Adipose tissue (tissue), 3 donors: Measurements from ENCODE around the gene EDN3. TPM values are rescaled to one million over a fixed set of nuclear protein-coding genes. Genes with fewer than 3 reads are reported as not detected.
"Not testable (repeated sequence)": the region's sequence is repeated elsewhere in the genome, so short reads cannot be mapped to it uniquely, and the experiment has no call there.

Experiments
- H3K27ac ChIP-seq: one replicate; pipeline ENCODE4 v1.5.1; 2013; ENCODE audit warnings: low read depth, low read length
- WGBS, 3 donors: extraction: QIAGEN DNeasy Blood & Tissue Kit; methylation state at CpG; one replicate each; pipeline ENCODE4 v1.1.7; 2013; 5-methylcytosine and 5-hydroxymethylcytosine counted together
- polyA plus RNA-seq, 3 donors: library from polyadenylated mRNA; stranded (reverse); fragments of 200-250 nt; gene quantifications; one replicate each; pipeline ENCODE4 v1.2.3, GENCODE V29; 2013
- donor health status: healthy with polysubstance abuse.
- donor health status: Bipolar disorder and iron deficiency.
- donor health status: healthy.

EDN3 gene
- polyA plus RNA-seq, 3 donors: 0.07 to 7.9 TPM; not detected in 1

DNA sequence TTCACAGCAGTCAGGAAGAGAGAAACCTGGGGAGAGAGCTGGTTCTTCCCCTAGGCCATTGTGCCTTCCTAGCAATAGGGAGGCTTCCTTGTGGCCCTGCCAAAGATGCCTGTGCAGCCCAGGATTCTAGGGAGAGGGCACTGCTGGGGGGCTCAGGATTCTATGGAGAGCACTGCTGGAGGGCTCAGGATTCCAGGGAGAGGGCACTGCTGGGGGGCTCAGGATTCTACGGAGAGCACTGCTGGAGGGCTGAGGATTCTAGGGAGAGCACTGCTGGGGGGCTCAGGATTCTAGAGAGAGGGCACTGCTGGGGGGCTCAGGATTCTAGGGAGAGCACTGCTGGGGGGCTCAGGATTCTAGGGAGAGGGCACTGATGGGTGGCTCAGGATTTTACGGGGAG lies 25.8 kb downstream of the EDN3 start:
- H3K27ac ChIP-seq: no peak overlapping the region
- 85 to 94% (median 90%) methylated on average over 2 of the region's 2 CpGs for WGBS, 3 donors

DNA sequence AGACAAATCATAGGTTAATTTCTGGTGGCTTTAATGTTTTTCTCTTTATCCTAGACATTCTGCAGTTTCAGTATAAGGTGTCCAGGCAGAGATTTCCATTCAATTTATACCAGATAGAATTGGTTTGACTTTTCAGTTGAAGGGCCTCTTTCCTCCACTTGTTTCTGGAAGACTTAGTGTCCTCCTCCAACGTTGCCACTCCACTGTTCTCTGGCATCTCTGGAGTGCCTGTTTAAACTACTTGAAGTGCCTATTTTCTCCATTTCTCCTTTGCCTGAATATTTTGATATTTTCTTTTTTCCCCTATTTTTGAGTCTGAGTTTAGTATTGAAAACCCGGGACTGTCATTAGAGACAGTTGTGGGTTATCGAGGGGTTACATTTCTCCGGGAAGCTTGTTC lies 27.7 kb downstream of the EDN3 start:
- WGBS, 3 donors: 85 to 93% (median 86%) methylated on average over 4 of the region's 4 CpGs

DNA sequence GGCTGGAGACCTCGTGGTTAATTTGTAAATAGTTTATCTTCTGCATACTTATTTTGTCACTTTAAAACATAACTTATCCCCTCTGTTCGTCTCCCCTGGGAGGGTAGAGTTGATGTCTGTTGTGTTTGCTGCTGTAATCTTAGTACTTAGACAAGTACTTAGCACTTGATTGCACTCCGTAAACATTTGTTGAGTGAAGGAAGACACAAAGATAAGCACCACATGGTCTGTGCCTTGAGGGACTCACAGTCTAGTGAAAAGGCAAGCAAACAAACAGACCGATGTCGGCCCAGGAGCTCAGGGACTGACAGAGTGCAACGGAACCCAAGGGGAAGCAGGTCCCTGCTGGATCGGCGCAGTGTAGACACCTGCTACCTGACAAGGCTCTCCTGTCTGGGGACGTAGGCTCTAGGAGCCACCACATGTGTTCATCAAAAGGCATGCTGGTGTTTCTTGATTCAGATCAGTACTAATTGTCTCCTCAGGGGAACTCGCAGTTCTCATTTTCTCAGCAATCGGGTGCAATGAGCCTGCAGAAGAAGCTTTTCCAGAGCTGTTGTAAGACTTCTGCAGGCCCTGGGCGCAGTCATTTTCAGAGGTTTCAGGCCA lies 31.4 kb downstream of the EDN3 start:
- WGBS, 3 donors: 64 to 71% (median 71%) methylated on average over 12 of the region's 12 CpGs
- H3K27ac ChIP-seq: no peak overlapping the region

More for the DNA sequence above, 27.7 kb downstream of the EDN3 start:
- no peak overlapping the region for H3K27ac ChIP-seq

DNA sequence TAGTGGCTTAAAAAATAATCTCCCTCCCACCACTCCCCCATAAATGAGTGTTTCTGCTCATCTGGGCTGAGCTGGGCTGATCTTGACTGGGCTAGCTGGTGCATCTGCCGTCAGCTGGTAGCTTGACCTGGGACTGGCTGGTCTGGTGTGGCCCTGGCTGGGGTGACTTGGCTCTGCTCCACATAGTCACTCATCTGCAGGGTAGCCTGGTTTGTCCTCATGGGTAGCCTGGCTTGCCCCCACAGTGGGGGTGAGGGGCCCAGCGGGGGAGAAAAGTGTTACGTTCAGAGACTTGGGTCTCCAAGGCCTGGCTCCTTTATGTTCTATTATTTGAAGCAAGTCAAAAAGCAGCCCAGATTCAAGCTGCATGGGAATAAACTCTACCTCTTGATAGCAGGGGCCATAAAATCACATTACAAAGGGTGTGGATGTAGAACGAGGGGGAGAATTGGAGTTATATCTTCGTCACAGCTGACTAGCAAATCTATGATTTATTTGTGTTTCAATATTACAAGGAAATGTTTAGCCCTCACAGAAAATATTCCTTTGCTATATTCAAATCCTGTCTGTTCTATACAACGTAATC lies 32.9 kb downstream of the EDN3 start:
- 61 to 89% (median 87%) methylated on average over 6 of the region's 6 CpGs for WGBS, 3 donors
- H3K27ac ChIP-seq: no peak overlapping the region

DNA sequence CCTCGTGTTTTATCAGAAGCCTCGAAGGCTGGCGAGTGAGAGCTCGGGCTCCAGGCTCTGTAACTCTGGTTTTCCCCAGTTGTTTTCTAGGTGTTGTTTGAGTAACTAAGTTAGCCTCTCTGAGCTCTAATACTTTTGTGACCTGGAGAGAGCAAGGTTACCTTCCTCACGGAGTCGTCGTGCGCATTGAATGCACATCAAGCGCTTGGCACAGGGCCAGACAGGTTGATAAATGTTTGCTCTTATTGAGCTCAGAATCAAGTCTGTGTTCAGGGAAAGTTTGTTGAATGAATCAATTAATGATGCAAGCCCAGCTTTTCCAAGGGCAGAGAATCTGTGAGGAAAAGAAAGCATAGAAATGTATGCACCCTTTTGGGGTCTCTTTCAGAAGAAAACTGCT lies 33.5 kb downstream of the EDN3 start:
- 42 to 78% (median 74%) methylated on average over 9 of the region's 9 CpGs for WGBS, 3 donors
- no peak overlapping the region for H3K27ac ChIP-seq

DNA sequence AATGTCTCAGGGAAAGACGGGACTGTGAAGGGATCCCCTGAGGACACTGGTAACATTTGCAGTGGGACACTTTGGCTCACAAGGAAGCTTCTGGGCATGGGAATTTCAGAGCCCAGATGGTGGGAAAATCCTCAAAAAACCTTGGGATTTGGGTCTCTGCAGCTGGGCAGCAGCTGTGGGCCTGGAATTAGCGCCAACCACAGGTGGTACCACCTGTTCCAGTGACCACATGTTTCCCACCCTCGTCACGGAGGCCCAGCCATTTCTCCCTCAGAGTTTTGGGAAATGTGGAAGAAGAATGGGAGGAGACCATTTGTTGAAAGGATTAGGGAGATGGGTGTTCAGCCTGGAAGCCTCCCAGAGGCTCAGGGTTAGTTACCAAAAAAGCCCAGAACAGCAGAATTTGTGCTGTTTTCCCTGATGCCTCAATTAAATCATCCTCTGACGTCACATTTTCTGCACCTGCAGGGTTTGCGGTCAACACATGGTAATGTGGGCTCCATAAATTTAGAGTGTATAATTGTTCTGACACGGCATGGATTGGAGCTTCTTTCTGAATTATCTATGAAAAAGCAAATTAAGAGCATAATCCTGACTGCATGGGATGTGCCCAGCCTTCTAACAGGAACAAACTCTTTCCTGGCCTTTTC lies 34.4 kb downstream of the EDN3 start:
- no peak overlapping the region for H3K27ac ChIP-seq
- 77 to 81% (median 78%) methylated on average over 7 of the region's 7 CpGs for WGBS, 3 donors

DNA sequence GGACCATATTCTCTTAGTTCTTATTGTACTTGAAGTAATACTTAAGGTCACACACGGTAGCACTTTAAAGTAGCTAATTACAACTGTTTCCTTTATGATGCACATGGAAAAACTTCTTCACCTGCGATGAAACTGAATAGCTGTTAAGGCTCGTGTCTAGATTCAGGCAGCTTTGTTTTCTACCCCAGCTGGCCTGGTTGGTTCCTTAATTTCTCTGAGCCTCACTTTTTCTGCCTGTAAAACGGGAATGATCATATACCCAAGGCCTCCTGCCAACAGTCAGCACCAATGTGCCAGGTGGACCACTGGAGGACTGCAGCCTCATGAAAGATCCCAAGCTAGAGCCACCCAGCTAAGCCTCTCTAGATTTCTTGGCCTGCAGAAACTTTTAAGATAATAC lies 35.0 kb downstream of the EDN3 start:
- 79 to 85% (median 82%) methylated on average over 4 of the region's 4 CpGs for WGBS, 3 donors
- no peak overlapping the region for H3K27ac ChIP-seq

DNA sequence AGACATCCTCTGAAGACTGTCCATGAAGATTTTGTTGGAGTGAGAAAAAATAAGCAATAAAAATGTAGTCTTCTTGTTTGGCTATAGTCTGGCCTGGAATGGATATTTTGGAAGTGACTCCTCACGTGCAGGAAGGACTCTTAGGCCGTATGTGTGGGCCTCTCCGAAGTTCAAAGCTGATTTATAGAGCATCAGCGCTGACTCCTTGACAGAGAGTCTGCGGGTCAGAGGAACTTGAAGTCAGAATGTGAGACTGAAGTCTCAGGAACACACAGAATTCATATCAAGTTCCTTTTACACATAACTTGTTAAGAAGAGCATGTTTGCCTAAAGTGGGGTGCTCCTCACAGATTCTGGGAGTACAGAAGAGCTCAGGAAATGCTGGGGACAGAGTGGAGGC lies 36.1 kb downstream of the EDN3 start:
- whole genome bisulfite sequencing, 3 donors: 52 to 89% (median 59%) methylated on average over 5 of the region's 5 CpGs
- no peak overlapping the region for H3K27ac ChIP-seq

DNA sequence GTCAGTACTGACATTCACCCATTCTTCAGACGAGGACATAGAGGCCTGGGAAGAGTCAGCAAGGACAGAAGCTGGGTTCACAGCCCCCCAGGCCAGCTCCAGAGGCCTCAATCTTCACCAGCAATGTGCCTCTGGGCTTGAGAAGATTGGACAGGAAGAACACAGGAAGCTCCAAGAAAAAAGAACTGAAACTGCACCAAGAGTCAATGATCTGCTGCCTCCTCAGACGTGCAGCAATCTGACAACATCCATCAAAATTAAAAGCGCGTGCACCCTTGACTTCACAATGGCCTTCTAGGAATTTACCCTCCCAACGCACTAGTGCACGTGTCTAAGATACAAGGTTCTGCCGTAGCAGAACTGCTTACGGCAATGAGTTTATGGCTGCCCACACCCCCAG lies 38.0 kb downstream of the EDN3 start:
- WGBS, 3 donors: 47 to 88% (median 74%) methylated on average over 2 to 5 of the region's 8 CpGs
- not testable (repeated sequence) for H3K27ac ChIP-seq

DNA sequence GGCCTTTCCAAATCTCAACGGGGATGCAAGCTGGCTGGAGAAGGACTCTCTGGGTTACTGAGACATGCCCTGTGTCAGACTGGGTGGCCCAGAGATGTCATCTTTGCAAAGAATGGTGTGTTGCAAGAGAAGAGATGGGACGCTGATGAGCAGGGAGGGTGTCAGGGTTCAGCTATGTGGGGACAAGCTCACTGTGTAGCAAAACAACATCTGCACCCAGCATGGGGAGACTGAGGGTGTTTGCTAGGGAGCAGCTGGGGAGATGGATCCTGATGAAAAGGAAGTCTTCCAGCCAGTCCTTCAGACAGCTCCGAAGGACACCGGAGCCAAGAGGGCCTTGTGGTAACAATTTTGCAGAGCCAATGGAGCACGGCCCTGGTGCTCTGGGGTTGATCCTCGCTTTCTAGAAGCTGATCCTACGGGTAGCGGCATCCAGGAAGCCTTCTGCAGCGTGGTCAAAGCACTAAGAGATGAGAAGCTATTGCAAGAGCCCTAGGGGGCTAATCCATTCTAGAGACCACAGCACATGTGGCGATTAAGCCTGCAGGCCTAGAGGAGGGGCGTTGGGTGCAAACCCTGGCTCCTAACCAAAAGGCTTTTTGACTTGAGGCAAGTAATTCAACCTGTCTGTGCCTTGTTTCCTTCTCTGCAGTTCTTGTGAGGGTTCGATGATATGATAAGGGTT lies 39.9 kb downstream of the EDN3 start:
- WGBS, 3 donors: 73 to 82% (median 81%) methylated on average over 12 of the region's 12 CpGs

DNA sequence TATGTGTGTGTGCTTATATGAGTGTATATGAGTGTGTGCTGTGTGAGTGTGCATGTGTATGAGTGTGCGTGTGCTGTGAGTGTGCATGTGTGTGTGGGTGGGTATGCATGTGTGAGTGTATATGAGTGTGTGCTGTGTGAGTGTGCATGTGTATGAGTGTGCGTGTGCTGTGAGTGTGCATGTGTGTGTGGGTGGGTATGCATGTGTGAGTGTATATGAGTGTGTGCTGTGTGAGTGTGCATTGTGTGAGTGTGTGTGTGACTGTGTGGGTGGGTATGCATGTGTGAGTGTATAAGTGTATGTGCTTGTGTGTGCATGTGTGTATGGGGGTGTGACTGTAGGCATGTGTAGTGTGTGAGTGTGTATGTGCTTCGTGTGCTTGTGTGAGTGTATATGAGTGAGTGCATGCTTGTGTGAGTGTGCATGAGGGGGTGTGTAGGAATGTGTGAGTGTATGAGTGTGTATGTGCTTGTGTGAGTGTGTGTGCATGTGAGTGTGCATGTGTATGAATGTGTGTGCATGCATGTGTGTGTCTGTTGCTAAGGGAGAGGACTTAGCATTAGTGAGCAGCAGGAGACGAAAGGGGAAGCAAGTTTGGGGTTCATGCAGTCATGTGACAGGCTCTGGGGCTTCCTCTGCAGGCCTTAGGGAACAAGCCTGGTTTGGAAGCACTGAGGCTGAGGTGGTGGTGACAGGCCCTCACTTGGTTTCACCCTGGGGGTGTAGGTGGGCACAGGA lies 41.0 kb downstream of the EDN3 start:
- 71 to 76% (median 76%) methylated on average over 4 of the region's 4 CpGs for WGBS, 3 donors
- H3K27ac ChIP-seq: not testable (repeated sequence)

More for the DNA sequence above, 39.9 kb downstream of the EDN3 start:
- no peak overlapping the region for H3K27ac ChIP-seq

DNA sequence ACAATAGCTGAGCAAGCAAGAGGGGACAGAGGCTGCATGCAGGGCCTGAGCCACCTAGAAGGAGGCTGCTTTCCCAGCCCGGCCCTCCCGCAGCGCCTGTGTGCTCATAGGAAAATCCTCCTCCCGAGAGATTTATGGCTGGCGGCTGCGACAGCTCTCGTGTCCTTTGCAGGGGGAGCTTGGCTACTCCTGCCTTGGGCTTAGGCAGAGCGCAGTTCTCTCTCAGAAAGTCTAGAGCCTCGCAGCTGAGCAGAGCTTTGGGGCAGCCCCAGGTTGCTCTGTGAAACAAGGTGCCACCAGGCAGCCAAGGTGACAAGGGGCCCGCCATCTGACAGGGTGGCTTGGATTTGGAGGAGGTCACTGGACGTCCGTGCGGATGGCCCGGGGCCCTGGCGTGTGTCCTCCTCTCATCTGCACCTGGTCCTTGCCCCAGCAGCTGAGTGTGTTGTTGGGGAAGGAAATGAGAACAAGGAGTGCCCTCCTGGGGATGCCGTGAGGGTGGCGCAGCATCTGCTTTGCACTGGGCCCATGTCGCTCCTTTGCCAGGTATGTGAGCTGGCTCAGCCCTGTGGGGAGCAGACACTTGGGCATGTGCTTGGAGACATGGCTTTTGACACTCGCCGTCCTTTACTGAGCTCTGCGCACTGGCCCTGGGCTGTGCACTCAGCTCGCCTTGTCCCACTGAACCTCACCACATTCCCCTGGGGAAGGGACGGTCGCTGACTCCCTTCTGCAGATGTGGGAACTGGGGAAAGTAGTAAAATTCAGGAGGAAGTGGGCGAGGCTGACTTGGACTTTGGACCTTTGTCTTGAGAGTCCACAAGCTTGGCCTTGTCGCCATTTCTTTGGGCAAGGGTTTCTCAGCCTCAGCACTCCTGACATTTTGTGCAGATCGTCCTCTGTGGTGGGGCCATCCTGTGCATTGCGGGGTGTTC lies 41.9 kb downstream of the EDN3 start:
- WGBS, 3 donors: 61 to 75% (median 63%) methylated on average over 28 of the region's 28 CpGs
- no peak overlapping the region for H3K27ac ChIP-seq

DNA sequence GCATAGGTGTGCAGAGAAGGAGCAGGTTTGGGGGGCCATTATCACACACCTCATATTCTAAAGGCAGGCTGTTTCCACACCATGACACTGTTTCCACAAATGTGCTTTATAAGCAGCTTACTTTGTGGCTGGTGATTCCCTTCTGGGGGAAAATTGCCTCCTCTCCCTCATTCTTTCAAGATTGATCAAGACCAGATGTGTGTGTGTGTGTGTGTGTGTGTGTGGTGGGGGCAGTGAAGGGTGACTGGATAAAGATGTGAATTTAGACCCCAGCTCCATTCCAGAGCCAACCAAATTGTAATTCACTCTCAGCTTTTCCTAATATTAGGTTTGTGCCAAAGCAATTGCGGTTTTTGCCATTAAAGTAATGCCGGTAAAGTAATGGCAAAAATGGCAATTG lies 45.6 kb downstream of the EDN3 start:
- no peak overlapping the region for H3K27ac ChIP-seq
- 93 to 96% (median 94%) methylated on average over 2 of the region's 2 CpGs for WGBS, 3 donors

DNA sequence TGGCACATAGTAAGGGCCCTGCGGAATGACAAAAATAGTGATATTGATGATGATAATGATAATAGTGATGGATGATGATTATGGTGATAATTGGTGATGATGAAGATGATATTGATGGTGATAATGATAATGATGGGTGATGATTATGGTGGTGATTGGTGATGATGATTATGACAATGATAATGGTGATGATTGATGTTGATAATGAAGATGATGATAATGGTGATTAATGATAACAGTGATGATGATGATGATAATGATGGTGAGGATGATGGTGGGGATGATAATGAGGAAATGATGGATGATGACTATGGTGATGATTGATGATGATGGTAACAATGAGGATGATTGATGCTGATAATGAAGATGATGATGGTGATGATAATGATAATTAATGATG lies 48.9 kb downstream of the EDN3 start:
- WGBS, 3 donors: 84 to 98% (median 91%) methylated on average over 1 of the region's 1 CpG
- H3K27ac ChIP-seq: no peak overlapping the region

DNA sequence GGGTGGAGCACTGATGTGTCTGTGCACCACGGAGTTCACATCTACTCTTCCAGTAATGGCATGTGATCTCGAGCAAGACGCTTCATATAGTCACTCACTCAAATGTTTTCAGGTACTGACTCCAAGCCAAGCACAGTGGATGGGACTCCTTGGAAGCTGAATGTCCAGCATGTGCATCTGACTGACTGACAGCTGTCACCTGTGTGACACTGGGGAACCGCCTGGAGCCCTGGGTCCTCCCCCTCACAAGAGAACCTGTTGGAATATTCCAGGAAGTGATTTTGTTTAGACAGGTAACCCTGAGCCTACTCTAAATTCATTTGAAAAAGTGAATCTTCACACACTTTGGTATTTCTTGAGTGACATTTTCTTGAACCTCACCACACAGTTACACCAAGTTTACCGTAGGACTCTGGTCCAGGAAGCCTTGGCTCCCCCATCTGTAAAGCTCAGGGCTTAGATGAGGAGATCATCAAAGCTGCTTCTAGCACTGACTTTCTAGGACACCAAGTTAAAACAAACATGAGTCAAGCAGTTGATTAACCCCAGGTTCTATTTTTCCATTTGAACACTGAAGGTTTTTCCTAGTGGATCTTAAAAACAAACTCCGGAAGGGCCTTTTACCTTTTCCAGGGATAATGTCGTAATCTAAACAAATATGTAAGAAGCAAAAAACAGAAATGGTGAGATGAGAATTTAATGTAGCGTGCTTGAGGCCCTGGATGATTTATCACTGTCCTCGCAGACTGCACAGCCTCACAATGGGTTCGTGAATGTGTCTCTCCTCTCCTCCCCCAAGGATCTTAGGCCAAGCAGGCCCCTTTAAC lies 50.1 kb downstream of the EDN3 start:
- no peak overlapping the region for H3K27ac ChIP-seq
- WGBS, 3 donors: 68 to 72% (median 69%) methylated on average over 10 of the region's 10 CpGs

DNA sequence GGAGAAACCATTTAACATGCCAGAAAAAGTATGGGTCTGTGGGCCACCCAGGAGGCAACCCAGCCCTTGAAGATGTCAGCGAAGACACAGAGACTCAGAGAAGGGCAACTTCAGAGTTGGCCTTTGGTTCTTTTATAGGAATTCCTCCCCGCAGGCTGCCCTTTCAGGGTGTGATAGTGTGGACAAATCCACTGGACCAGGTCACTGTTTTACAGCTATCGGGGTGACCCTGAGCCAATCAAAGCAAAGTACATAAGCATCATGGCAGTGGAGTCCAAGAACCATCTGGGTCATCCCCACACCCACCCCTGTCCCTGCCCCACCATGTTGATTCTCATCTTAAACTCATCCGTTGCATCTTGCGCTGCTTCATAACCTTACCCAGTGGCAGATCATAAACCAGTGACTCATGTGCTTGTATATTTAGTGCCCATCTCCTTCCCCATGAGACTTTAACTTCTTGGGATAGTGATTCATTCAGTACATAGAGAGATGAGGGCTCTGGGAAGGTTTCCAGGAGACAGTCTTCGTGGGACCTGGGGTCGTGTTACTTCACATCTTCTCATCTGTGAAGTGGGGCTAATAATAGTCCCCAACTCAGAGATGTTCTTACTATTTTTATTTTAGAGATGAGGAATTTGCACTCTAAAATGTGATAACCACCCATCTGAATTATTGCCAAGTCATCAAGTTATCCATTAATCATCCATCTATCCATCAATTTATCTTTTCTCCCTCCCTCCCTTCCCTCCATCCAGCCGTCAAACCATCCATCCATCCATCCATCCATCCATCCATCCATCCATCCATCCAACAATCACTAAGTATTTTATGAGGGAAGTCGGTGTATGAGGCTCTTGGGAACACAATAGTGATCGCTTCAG lies 51.0 kb downstream of the EDN3 start:
- H3K27ac ChIP-seq: no peak overlapping the region
- 83 to 86% (median 86%) methylated on average over 10 of the region's 10 CpGs for WGBS, 3 donors
